Measurements from ENCODE around the gene ADTRP. TPM values are rescaled to one million over a fixed set of nuclear protein-coding genes. Genes with fewer than 3 reads are reported as not detected.

The ADTRP gene
- total and polyA plus RNA-seq, 2 donors (not counting 1 experiment from before 2014, with no cell fraction given), result 0.23 to 1.7 TPM

- Histone ChIP-seq H2AFZ (ENCODE audit: low read length) (no peak overlapping the region), H3K9me3 (ENCODE audit: control insufficient read depth, insufficient read depth, low read depth, low read length) (no peaks in the 10 kb centered on the region), H3K4me1 (ENCODE audit: control insufficient read depth, extremely low read depth, insufficient read depth, low read length) (no peaks in the 10 kb centered on the region), H3K27ac (ENCODE audit: insufficient read depth, low read length) (no peak overlapping the region), H3K36me3 (ENCODE audit: control insufficient read depth, insufficient read depth, low read length) (no peaks in the 10 kb centered on the region), H3K9ac (ENCODE audit: insufficient read depth, low read length) (no peak overlapping the region), H3K79me2 (ENCODE audit: control insufficient read depth, insufficient read depth, low read length) (no peaks in the 10 kb centered on the region), H3K27me3 (ENCODE audit: control insufficient read depth, insufficient read depth, low read length) (no peaks in the 10 kb centered on the region), H3K4me2 (ENCODE audit: extremely low read depth, insufficient read depth, low read length) (no peak overlapping the region), H3K4me3 (replicated peaks in 1 of 4; ENCODE audit: control extremely low read depth in 1 of 4, insufficient read depth in 1 of 4, low read depth in 3 of 4, low read length in 4 of 4) (no peak overlapping the region), H4K20me1 (ENCODE audit: control insufficient read depth, extremely low read depth, insufficient read depth, low read length) (no peaks in the 10 kb centered on the region)
- no peak for DNase-seq (ENCODE audit: low read depth in 2 of 2)
- no peak for TF ChIP-seq CTCF (conservative IDR thresholded peaks at IDR 0.05 in 1 of 2, IDR thresholded peaks at IDR 0.05 in 1 of 2; ENCODE audit: low read depth in 1 of 2, low read length in 2 of 2)
- no peak for TF ChIP-seq EZH2 (IDR thresholded peaks at IDR 0.05; ENCODE audit: low read length, missing control alignments)
Observed at GRCh38 chr6:11702089-11702488, 76.5 kb downstream of the ADTRP start.

DNA sequence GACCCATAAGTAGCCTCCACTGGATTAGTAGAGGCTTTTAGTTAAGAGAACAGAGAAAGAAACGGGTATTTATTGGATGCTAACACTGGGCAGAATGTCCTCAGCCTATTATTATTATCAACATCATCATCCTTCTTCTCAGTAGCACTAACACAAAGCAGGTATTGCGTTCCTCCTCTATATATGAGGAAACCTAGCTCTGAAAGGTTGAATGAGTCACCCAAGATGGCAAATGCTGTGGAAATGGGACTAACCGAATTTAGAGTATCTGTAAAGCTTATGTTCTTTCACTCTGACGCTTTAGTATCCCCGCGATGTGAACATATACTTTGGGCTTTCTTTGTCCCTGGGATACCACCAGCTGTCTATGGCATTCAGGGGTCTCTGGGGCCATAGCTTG, 77.0 kb downstream of the ADTRP start:
- no peak for TF ChIP-seq EZH2 (IDR thresholded peaks at IDR 0.05; ENCODE audit: low read length, missing control alignments)
- TF ChIP-seq CTCF (conservative IDR thresholded peaks at IDR 0.05 in 1 of 2, IDR thresholded peaks at IDR 0.05 in 1 of 2; ENCODE audit: low read depth in 1 of 2, low read length in 2 of 2), result no peak
- H4K20me1 ChIP-seq (ENCODE audit: control insufficient read depth, extremely low read depth, insufficient read depth, low read length), result no peaks in the 10 kb centered on the region
- H3K4me2 ChIP-seq (ENCODE audit: extremely low read depth, insufficient read depth, low read length), result no peak overlapping the region
- no peak for DNase-seq (ENCODE audit: low read depth in 2 of 2)
- H3K9ac ChIP-seq (ENCODE audit: insufficient read depth, low read length), result no peak overlapping the region
- H3K27ac ChIP-seq (ENCODE audit: insufficient read depth, low read length), result no peak overlapping the region
- H3K4me1 ChIP-seq (ENCODE audit: control insufficient read depth, extremely low read depth, insufficient read depth, low read length), result no peaks in the 10 kb centered on the region
- H3K79me2 ChIP-seq (ENCODE audit: control insufficient read depth, insufficient read depth, low read length), result no peaks in the 10 kb centered on the region
- no peaks in the 10 kb centered on the region for H3K27me3 ChIP-seq (ENCODE audit: control insufficient read depth, insufficient read depth, low read length)
- no peak overlapping the region for H3K4me3 ChIP-seq (replicated peaks in 1 of 4; ENCODE audit: control extremely low read depth in 1 of 4, insufficient read depth in 1 of 4, low read depth in 3 of 4, low read length in 4 of 4)
- no peak overlapping the region for H2AFZ ChIP-seq (ENCODE audit: low read length)
- no peaks in the 10 kb centered on the region for H3K9me3 ChIP-seq (ENCODE audit: control insufficient read depth, insufficient read depth, low read depth, low read length)
- no peaks in the 10 kb centered on the region for H3K36me3 ChIP-seq (ENCODE audit: control insufficient read depth, insufficient read depth, low read length)

GRCh38 chr6:11700118-11700718, 78.4 kb downstream of the ADTRP start:
- TF ChIP-seq EZH2 (IDR thresholded peaks at IDR 0.05; ENCODE audit: low read length, missing control alignments) (no peak), CTCF (conservative IDR thresholded peaks at IDR 0.05 in 1 of 2, IDR thresholded peaks at IDR 0.05 in 1 of 2; ENCODE audit: low read depth in 1 of 2, low read length in 2 of 2) (peak in 1 of 2 donors; percentile 48)
- no peak overlapping the region for H3K4me3 ChIP-seq (replicated peaks in 1 of 4; ENCODE audit: control extremely low read depth in 1 of 4, insufficient read depth in 1 of 4, low read depth in 3 of 4, low read length in 4 of 4)
- H3K36me3 ChIP-seq (ENCODE audit: control insufficient read depth, insufficient read depth, low read length), result no peaks in the 10 kb centered on the region
- peak; percentile 58 to 83 for DNase-seq (ENCODE audit: low read depth in 2 of 2)
- H3K27ac ChIP-seq (ENCODE audit: insufficient read depth, low read length), result no peak overlapping the region
- H3K9me3 ChIP-seq (ENCODE audit: control insufficient read depth, insufficient read depth, low read depth, low read length), result no peaks in the 10 kb centered on the region
- H3K4me2 ChIP-seq (ENCODE audit: extremely low read depth, insufficient read depth, low read length), result no peak overlapping the region
- H3K4me1 ChIP-seq (ENCODE audit: control insufficient read depth, extremely low read depth, insufficient read depth, low read length), result no peaks in the 10 kb centered on the region
- no peaks in the 10 kb centered on the region for H3K27me3 ChIP-seq (ENCODE audit: control insufficient read depth, insufficient read depth, low read length)
- H4K20me1 ChIP-seq (ENCODE audit: control insufficient read depth, extremely low read depth, insufficient read depth, low read length), result no peaks in the 10 kb centered on the region
- no peaks in the 10 kb centered on the region for H3K79me2 ChIP-seq (ENCODE audit: control insufficient read depth, insufficient read depth, low read length)
- no peak overlapping the region for H3K9ac ChIP-seq (ENCODE audit: insufficient read depth, low read length)
- H2AFZ ChIP-seq (ENCODE audit: low read length), result no peak overlapping the region
